HG02610 (cell line): Measurements from ENCODE around the gene CMTR1.
A peak's percentile ranks its signal among the peaks of the same experiment; 100 is the strongest.
"Not testable (repeated sequence)": the region's sequence is repeated elsewhere in the genome, so short reads cannot be mapped to it uniquely, and the experiment has no call there.

ENCODE experiments used
- ATAC-seq: cut with Tn5 transposase; IDR thresholded peaks from one replicate; pipeline ENCODE4 v1.9.1; 2021; ENCODE audit warnings: mild to moderate bottlenecking, moderate library complexity; ENCODE audit not compliant: unreplicated experiment

The CMTR1 gene, protein sequence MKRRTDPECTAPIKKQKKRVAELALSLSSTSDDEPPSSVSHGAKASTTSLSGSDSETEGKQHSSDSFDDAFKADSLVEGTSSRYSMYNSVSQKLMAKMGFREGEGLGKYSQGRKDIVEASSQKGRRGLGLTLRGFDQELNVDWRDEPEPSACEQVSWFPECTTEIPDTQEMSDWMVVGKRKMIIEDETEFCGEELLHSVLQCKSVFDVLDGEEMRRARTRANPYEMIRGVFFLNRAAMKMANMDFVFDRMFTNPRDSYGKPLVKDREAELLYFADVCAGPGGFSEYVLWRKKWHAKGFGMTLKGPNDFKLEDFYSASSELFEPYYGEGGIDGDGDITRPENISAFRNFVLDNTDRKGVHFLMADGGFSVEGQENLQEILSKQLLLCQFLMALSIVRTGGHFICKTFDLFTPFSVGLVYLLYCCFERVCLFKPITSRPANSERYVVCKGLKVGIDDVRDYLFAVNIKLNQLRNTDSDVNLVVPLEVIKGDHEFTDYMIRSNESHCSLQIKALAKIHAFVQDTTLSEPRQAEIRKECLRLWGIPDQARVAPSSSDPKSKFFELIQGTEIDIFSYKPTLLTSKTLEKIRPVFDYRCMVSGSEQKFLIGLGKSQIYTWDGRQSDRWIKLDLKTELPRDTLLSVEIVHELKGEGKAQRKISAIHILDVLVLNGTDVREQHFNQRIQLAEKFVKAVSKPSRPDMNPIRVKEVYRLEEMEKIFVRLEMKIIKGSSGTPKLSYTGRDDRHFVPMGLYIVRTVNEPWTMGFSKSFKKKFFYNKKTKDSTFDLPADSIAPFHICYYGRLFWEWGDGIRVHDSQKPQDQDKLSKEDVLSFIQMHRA

DNA sequence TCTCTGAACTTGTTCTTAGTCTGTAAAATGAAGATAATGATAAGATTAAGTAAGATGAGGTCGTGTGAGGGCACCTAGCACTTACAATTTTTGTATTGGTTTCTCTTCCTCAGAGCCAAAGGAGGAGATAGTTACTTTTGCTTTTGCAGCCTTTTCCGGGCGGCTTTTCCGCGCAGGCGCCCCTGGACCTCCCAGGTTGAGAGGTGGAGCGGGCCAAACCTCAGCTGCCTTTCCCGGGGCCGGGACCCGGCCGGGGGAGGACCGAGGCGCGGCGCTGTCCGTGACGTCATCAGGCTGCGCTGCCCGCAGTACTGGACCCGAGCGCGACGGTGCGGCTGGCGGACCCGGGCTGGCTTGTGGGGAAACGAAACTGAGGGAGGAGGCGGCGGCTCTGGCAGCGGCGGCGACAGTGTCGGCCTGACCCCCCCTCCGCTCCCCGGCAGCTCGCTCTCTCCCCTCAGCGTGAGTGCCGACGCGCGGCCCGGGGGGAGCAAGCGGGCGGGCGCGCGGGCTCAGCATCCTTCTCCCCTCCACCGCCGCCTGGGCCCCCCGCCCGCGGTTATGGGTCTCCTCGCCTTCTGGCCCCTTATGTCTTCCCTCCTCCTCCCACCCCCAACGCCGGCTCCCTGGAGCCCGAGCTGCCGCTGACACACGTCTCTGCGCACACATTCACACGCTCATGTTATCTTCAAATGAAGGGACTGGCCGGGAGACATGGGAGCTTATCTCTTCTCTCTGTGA, at the start of gene CMTR1:
Gene CMTR1, plus strand, starts transcription at position 306 of the 741 bp plus-strand sequence. CDS start 2,409 bp downstream, outside the sequence.
- ATAC-seq: peak; percentile 82

DNA sequence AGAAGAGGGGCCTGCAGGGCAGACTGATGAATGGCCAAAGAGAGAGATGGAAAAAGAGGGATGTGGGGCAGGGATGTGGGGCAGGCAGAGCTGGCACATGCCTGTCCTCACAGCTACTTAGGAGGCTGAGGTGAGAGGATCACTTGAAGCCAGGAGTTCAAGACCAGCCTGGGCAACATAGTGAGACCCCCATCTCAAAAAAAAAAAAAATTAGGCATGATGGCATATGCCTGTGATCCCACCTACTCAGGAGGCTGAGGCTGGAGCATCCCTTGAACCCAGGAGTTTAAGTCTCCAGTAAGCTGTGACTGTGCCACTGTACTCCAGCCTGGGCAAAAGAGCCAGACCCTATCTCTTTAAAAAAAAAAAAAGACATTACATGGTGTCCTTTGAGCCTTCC, 44.4 kb upstream of the CMTR1 start:
- no peak for ATAC-seq

DNA sequence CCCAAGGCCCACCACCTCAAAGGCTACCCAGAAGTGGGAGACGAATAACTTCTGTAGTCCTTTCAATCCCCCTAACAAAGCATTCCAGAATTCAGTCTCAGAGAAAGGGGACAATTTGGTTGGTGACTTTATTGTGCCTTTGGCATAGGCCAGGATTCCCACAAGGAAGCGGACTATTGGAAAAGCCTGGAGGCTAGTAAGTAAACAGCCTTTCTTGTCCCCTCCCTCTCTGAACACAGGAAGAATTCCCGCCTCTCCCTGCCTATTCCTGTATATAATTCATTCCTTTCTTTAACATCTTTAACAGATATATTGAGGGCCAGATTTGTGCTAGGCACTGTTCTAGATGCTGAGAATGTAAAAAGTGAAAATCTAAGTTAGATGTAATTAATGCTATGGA, 43.2 kb upstream of the CMTR1 start:
- ATAC-seq: no peak

DNA sequence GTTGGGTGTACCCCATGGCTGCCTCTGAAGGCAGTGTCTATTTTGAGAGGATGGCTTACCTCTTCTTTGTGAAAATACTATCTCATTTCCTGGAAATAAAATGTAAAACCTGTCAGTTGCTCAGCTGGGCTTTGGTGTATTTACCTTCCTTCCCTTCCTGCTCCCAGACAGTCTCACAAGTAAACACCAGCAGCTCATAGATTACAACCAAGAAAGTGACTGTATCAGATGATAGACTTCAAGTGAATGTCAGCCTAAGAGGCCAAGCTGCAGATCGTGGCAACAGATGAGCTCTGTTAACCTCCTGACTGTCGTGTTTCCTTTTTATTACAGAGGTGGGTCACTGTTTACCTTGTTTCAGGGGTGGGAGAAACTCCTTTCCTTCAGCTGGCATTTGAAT, 41.9 kb upstream of the CMTR1 start:
- ATAC-seq: no peak

DNA sequence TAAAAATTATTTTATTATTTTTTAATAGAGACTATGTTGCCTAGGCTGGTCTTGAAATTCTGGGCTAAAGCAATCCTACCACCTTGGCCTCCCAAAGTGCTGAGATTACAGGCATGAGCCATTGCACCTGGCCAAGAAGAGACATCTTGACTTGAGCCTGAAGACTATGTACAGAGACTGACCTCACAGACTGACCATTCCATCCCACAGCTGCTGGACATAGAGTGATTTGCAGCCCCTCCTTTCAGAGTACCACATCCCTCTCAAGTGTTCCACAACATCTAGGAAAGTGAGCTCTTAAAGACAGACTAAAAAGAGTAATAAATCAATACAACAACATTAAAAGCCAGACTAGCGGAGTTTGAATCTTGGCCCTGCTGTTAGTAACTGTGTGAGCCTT, 40.2 kb upstream of the CMTR1 start:
- ATAC-seq: no peak

DNA sequence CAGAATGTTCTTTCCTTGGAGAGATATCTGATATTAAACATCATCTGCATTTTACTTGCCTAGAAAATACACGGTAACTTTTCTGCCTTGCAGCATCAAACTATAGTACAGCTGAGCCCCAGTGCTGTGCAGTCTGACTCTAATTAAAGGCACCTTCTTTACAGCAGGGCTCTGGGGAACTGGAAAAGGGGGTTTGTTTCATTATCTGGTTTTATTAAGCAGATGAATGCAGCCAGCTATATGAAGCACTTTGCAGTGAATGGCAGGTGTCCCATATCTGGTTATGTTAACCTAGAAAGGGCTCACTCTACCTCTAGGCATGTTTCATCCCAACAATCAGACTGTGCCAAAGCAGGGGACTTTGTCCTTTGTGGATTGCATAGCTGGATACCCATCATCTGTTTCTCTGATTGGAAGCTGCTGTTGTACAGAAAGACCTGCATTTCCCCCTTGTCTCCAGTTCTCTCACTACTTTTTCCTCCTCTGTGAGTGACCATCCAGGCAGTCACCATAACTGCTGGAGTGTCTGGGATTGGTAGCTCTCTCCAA, 39.6 kb upstream of the CMTR1 start:
- ATAC-seq: no peak

DNA sequence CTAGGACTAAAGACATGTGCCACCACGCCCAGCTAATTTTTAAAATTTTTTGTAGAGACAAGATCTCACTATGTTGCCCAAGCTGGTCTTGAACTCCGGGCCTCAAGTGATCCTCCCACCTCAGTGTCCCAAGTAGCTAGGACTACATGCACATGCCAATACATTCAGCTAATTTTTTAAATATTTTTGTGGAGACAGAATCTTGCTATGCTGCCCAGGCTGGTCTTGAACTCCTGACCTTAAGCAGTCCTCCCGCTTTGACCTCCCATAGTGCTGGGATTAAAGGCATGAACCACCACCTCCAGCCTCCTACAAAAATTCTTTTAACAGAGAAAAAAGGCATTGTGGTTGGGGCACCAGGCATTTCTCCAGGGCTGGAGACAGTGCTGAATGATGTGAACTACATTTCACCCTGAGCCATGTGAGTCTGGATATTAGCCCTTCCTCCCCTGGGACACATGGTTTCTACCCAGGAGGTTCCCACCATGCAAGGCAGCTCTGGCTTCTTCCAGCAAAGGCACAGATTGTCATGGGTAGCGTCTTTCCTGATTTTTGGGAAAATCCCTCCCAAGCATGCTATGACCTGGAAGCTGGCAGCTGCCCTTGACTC, 36.3 kb upstream of the CMTR1 start:
- ATAC-seq: no peak

DNA sequence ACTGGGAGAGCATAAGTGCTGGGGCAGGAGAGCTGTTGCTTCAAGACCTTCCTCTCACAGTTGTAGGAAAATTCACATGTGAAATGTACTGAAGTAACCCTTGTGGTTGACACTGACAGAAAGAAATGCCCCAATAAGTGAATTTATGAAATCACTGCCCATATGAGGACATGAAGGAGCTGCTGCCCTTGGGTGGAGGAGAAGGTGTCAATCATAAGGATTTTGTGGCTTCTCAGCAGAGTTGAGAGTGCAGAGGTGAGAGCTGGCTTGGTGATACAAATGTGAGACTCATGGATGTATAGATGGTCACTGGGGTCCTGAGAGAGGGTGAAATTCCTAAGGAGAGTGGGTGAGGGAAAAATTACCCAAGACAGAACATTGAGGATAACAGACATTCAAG, 33.9 kb upstream of the CMTR1 start:
- ATAC-seq: no peak

DNA sequence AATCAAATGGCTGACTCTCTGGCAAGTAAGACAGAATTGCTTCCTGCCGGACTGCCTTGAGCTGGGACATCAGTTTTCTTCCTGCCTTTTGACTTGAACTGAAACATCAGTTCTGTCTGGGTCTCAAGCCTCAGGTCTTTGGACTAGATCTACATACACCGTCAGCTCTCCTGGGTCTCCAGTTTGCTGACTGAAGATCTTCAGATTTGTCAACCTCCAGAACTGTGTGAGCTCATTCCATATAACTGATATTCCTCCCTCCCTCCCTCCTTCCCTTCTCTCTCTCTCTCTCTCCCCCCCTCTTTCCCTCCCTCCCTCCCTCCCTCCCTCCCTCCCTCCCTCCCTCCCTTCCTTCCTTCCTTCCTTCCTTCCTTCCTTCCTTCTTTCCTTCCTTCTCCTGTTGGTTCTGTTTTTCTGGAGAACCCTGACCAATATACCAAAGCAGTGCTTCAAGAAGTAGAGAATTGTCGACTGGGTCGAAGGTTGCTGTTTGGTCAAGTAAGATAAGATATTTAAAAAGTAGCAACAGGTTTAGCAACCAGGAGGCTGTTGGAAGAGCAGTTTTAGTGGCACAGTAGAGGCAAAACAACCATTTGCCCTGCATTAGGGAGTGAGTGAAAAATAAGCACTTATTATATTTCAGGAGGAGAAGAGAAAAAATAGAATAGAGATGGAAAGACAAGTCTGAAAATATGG, 33.1 kb upstream of the CMTR1 start:
- no peak for ATAC-seq

DNA sequence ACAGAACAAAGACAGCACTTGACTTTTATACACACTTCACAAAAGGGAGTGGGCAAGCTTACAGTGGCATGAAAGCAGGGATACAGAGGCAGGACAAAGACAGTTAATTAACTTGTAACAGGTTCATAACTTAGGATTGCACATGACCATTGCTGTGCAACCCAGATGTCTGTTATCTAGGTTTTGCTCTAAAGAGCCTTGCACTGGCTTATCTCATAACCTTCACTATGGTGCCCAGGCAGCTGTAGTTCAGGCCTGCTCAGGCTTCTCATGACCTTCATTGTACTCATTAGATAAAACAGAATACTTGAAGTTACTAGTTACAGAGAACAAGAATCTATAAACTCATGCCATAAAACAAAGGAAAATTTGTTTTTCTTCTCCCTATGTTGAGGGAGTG, 31.4 kb upstream of the CMTR1 start:
- not testable (repeated sequence) for ATAC-seq

DNA sequence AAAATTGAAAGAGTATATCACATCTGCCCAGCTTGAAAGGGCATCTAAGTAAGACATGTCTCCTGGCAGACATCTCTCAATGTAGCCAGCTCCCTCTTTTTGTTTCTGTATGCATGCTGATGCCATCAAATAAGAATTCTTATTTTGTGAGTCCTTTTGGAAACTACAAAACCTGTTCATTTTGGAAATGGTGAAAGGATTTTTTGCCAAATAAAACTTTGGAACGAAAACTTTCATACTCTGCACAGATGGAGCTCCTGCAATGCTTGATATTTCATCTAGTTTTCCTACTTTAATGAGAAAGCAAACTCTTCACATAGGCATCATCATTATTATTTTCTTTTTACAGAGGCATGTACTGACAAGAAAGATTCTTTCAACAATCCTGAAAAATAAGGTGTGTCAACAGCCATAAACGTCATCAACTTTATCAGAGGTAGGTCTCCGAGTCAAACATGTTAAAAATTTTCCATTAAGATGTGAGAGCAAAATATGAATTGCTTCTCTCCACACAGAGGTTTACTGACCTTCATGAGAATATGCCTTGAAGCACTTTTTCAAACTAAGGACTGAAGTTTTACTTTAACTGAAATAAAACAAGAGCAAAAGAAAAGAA, 26.2 kb upstream of the CMTR1 start:
- ATAC-seq: no peak

DNA sequence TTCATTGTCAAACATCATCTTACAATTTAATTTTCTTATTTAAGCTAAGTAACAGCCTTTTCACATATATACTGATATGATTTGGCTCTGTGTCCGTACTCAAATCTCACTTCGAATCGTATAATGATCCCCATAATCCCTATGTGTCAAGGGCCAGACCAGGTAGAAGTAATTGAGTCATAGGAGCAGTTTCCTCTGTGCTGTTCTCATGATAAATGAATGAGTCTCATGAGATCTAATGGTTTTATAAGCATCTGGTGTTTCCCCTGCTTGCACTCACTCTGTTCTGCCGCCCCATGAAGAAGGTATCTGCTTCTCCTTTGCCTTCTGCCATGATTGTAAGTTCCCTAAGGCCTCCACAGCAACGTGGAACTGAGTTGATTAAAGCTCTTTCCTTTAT, 25.1 kb upstream of the CMTR1 start:
- ATAC-seq: no peak

DNA sequence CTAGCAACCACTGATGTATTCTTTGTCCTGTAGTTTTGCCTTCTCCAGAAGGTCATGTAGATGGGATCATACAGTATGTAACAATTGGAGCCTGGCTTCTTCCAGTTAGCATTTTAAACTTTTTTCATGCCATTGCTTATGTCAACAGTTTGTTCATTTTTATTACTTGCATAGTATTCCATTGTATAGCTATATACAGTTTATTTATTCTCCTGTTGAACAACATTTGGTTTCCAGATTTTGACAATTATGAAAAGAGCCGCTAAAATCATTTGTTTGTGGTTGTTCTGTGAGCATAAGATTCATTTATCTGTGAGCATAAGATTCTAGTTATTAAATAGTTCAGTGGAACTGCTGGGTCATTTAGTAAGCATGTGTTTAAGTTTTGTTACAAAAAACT, 23.5 kb upstream of the CMTR1 start:
- ATAC-seq: no peak

DNA sequence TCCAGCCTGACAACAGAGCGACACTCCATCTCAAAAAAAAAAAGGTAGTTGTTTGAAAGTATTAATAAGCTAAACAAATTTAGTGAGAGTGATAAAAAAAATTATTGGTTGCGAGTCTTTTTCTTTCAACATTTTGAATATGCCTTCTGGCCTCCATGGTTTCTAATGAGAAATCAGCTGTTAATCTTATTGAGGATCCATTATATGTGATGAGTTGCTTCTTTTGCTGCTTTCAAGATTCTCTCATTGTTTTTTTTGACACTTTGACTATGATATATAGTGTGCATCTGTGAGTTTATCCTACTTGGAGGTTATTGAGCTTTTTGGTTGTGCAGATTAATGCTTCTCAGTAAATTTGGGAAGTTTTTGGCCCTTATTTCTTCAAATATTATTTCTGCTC, 15.6 kb upstream of the CMTR1 start:
- ATAC-seq: no peak

DNA sequence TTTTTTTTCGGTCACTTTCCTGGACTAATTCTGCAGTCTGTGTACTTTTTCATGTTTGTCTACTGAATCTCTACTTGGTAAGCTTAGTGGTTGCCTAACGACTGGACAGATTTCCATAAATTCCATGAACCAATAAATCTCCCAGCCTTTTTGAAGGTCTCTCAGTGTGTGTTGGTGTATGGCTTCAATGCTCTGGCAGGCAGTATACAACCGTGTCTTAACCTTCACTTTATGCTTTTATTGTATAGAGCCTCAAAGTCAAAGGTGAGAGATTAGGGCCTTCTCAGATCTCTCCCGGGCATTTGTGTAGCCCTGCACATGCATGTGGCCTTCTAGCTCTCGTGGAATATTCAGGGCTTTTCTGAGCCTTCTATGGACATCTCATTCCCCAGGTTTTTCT, 14.3 kb upstream of the CMTR1 start:
- no peak for ATAC-seq

DNA sequence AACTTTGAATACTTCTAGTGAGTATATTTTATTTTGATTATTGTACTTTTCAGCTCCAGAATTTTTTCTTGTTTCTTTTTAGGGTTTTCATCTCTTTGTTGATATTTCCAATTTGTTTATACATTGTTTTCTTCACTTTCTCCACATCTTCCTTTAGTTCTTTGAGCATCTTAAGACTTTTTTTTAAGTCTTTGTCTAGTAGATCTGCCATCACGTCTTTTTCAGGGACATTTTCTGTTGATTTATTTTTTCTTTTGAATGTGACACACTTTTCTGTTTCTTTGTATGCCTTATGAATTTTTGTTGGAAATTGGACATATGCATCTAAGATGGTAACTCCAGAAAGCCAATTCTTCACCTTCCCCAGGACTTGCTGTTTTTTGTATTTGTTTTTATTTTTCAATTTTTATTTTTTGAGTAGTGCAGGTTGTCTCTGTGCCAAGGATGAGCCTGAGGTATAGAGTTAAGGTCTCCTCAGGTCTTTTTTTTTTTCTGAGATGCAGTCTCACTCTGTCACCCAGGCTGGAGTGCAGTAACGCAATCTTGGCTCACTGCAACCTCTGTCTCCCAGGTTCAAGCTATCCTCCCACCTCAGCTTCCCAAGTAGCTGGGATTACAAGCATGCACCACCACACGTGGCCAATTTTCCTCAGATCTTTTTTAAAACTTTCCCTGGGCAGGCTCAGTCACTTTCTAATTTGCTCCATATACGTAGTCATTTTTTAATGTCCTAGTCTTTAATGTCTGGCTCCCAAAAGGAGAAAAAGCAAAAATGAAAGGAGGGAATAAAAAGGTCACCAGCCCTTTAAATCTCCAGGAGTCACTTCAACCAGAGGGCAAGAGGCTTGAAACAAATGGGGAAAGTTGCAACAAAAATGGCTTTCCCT, 6.7 kb upstream of the CMTR1 start:
- ATAC-seq: no peak

DNA sequence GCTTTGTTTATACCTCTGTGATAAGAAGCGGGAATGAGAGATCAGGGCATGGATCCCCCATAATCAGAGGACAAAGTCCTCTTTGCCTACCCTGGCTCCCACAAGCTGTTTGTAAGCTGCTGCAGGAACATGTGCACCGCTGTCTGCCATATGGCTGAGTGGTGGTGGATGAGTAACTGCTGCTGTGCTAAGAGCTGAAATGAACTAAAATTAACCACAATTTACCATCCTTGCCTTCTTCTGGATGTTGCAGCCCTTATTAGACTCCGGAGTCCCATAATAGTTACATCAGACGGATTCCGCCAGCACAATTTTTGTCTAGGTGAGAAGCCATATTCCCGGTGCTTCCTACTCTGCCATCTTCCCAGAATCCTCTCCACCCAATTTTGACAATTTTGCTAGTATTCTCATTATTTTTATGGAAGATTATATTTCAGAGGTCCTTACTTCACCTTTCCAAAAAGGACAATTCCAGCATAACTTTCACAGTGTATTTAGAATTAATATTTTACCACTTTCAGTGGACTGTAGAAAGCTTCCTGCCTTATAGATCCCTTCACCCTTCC, 6.0 kb upstream of the CMTR1 start:
- no peak for ATAC-seq

DNA sequence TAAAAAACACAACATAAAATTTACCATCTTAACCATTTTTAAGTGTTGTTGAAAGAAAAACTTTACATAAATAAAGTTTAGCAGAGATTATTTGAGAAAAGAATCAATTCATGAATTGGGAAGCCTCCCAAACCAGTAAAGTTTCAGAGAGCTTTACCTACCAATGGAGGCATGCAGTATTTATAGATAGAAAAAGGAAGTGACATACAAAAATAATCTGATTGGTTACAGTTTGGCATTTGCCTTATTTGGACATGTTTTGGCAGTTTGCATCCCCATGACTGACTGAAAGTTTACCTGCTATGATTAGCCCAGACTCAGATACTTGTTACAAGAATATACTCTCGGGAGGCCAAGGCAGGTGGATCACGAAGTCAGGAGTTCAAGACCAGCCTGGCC, 3.7 kb upstream of the CMTR1 start:
- no peak for ATAC-seq

DNA sequence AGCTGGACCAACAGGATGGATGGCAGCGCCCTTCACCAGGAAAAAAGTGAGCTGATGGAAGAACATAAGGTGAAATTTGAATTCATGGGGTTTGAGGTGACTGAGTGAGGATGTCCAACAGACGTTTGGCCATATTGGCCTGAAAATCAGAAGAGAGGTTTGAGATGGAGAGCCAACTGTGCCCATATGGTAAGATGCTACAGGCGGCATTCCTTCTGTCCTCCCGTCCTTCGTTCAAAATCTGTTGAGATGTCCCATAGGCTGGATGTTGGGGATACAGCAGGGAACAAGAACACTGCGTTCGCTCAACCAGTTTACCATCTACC, 468 bp upstream of the CMTR1 start:
- ATAC-seq: no peak
